Left forelimb (tissue), 1 donor: Measurements from ENCODE around the gene DUS4L.

Experiments
- DNase-seq: peaks from one replicate; pipeline ENCODE4 v3.0.0-alpha.2; 2018; ENCODE audit warnings: low spot score

The DUS4L gene

GRCh38 chr7:107580716-107581383 lies 17.1 kb downstream of the DUS4L start:
- DNase-seq: no peak

DNA sequence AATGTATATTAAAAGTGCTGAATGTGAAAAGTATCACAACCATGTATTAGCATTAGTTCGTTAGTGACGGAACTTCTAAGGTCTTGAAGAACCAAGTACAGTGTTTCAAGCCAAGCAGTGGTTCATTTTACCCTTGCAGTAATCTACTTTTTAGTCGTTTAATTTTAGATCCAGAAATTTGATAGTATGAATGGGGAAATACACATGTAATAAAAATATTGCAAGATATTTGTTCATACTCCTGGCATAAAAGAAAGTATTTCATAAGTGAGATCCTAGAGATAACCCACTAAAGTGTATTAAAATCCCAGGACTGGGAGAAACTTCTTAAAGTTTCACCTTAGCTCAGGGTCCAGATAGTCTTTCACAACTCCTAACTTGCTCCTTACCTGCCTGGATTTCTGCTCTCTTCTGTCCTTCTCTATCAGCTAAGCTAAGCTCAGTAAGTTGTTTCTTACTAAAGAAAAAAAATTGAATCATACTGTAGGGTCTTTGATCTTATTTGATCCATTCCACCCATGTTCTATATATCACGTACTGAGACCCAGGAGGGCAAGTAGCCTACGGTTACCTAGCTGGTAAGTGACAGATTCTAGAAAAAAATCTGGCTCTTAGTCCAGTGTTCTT lies 17.7 kb downstream of the DUS4L start:
- no peak for DNase-seq

GRCh38 chr7:107582875-107583274 lies 19.1 kb downstream of the DUS4L start:
- no peak for DNase-seq

- no peak for DNase-seq
Measured at GRCh38 chr7:107584716-107585115, 20.9 kb downstream of the DUS4L start.

- DNase-seq: no peak
Measured at GRCh38 chr7:107588529-107589130, 24.9 kb downstream of the DUS4L start.

GRCh38 chr7:107591421-107591820 lies 27.6 kb downstream of the DUS4L start:
- DNase-seq: no peak

DNA sequence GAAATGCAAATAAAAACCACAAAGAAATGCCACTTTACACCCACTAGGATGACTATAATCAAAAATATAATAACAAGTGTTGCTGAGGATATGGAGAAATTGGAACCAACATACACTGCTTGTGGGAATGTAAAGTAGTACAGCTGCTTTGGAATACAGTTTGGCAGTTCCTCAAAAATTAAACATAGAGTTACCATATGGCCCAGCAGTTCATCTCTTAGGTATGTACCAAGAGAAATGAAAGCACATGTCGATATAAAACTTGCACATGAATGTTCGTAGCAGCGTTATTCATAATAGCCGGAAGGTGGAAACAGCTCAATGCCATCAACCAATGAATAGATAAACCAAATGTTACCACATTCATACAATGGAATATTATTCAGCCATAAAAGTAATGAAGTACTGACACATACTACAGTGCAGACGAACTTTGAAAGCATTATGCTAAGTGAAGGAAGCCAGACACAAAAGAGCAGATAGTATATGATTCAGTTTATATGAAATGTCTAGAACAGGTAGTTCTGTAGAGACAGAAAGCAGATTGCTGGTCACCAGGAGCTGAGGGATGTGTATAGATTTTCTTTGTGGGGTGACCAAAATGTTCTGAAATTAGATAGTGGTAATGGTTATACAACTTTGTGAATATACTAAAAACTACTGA lies 28.7 kb downstream of the DUS4L start:
- no peak for DNase-seq

- no peak for DNase-seq
Measured at GRCh38 chr7:107593025-107593410, 29.2 kb downstream of the DUS4L start.

DNA sequence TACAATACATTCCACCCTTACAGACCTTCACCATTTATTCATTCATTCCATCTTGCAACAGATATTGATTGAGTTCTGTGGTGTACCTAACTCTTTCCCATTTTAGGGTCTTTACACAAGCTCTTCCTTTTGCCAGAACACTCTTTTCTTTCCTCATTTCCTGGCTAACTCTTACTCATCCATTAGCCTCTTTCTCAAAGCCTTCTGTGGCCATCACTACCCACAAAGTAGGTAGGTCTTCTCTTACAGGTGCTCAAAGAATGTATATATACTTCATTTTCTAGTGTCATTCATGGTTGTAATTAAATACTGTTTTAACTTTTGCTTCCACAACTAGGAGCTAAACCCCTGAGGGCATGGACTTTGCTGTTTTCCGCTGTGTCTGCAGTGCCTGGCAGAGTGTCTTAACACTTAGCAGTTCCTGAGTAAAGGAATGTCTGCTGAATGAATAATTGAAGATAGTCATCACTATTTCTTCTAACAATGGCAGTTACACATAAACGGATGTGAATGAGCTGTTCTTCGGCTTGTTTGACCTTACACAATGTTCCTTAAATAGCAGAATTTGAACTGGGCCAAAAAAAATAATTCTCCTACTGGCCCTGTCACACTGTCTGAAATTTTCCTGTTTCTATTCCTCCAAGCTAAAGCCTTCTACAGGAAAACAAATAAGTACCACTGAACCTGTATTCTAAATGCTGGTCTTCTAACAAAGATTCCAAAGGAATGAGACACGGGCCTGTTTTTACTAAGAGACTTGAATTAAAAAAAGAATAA lies 31.4 kb downstream of the DUS4L start:
- no peak for DNase-seq

- no peak for DNase-seq
Measured at GRCh38 chr7:107596881-107597581, 33.3 kb downstream of the DUS4L start.

DNA sequence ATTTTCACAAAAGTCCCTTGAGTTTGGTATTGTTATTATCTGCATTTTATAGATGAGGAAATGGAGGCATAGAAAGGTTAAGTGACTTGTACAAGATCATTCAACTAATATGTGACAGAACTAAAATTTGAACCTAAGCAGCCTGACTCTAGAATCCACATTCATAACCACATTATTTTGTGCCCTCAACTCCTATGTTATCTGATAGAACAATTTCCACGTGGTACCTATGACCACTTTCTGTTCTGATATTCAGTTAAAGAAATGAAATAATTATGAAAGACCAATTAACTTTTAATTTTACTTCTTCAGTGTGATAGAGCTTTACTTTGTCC lies 33.8 kb downstream of the DUS4L start:
- no peak for DNase-seq

DNA sequence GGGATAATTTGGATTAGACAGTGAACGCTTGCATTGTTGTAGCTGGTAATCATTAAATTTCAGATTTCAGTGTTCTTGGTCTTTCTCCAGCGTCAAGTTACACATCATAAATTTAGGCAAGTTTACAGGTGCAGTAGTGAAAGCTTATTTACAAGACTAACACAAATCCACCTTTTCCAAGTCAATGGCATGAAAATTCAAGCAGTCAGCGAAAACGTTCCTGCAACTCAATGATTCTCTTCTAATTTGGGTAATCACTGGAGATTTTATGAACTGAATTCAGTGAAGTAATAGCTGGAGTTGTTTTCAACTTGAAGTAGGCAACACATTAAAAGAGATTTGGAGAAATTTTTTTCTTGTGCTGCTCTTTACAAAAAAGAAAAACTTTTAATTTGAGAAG lies 34.2 kb downstream of the DUS4L start:
- no peak for DNase-seq

DNA sequence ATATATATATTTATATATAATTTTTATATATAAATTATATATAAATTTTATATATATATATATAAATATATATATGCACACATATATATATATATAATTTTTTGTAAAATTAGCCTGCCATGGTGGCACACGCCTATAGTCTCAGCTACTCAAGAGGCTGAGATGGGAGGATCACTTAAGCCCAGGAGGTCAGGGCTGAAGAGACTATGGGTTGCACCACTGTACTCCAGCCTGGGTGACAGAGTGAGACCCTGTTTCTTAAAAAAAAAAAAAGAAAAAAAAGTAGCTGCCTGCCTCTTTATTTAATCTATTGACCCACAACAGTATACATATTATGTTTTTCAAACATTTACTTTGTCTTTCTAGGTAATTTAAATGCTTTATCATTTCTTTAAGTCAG lies 35.5 kb downstream of the DUS4L start:
- DNase-seq: no peak

DNA sequence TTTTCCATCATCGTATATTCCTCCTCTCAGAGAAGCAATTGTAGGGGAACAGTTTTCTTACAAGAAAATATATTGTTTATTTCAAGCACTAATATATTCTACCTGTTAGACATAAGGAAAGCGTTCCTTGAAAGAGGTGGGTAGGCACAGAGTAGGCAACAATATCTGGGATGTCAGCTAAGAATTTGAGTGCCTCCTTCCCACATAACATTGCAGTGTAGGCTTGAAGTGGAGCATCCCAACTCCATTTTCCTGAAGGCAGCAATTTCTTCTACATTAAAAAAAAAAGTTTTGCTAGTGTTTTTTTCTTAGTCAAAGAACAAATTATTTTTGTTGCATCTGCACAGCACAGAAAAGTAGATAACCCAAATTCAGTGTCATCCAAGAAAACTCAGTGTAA lies 37.0 kb downstream of the DUS4L start:
- DNase-seq: no peak

GRCh38 chr7:107605218-107605815 lies 41.5 kb downstream of the DUS4L start:
- no peak for DNase-seq

- no peak for DNase-seq
Measured at GRCh38 chr7:107606303-107606702, 42.5 kb downstream of the DUS4L start.

- no peak for DNase-seq
Measured at GRCh38 chr7:107609811-107610261, 46.1 kb downstream of the DUS4L start.

DNA sequence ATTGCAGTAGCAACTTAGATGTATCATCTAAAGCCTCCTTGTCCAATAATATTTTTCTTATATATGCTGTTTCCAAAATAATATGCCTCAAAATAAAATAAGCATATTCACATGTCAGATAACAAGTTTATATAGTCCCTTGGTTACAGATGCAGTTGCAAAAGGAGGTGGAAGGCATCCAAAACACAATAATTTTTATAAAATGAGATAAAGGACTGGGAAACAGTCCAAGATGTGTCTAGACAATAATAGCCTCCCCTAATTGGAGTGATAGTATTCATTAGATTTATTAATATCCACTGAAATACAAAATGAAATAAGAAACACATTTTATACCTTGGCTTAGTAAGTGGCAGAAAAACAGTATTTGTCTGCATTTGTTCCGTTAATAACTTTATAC lies 46.6 kb downstream of the DUS4L start:
- no peak for DNase-seq

DNA sequence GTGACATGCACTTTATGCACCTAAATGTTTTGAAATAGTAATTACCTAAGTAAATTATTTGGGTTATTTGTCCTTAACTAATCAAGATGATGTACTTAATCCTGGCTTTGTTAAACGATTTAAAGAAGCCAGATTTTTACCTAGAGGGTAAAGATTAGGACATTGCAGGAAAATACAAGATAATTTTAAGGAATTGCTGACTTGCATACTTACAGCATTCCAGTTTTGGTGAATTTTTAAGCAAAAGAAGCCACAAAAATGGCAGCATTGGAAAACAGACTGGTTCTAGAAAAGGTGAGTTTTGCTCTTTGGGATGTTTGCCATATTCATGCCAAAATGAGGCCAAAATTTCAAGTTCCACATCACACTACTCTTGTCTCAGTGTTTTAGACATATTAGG lies 49.7 kb downstream of the DUS4L start:
- DNase-seq: no peak

DNA sequence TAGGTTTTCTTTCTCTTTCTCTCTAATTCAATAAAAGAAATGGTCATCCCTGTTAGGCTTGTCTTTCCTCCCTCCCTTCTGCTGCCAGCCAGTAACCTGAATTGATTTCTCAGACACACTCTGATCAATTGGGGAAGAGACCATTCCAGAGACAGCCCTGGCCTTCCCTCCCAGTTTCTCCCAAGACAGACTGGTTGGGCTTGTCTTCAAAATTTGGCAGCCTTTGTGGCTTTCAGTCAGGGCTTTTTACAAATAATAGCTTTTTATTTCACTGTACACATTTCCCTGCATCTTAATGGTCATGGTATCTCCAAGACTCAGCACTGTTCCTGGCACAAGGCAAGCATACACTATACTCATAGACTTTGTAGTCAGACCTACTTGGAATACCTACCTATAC lies 50.2 kb downstream of the DUS4L start:
- DNase-seq: no peak

GRCh38 chr7:107614425-107614824 lies 50.7 kb downstream of the DUS4L start:
- DNase-seq: no peak
